Lung (tissue), 12 donors: ENCODE measurements around the gene WDR20. TPM values are rescaled to one million over a fixed set of nuclear protein-coding genes. Genes with fewer than 3 reads are reported as not detected.

Source experiments
- ATAC-seq: fragments of 200-7000 bp; cut with Tn5 transposase; one replicate; pipeline ENCODE4 v1.9.1; 2020; ENCODE audit warnings: moderate number of reproducible peaks; ENCODE audit not compliant: insufficient read depth, low FRiP score
- DNase-seq, 3 donors: peaks; one replicate each; pipeline ENCODE4 v3.0.0-alpha.2; 2013 to 2017
- H3K27ac ChIP-seq, 2 donors: one replicate each; pipeline ENCODE4 v1.5.1; 2013; ENCODE audit warnings: mild to moderate bottlenecking in 2 of 2, moderate library complexity in 2 of 2, control low read depth in 1 of 2, inconsistent platforms in 1 of 2, low read depth in 1 of 2, low read length in 1 of 2
- H3K27me3 ChIP-seq, 3 donors: one replicate each; pipeline ENCODE4 v1.5.1; 2013; ENCODE audit warnings: low read length in 2 of 3; ENCODE audit not compliant: control insufficient read depth in 3 of 3, insufficient read depth in 3 of 3
- H3K36me3 ChIP-seq, 4 donors: one replicate each; pipeline ENCODE4 v1.5.1; 2013; ENCODE audit warnings: low read length in 4 of 4, mild to moderate bottlenecking in 1 of 4, moderate library complexity in 1 of 4; ENCODE audit not compliant: control insufficient read depth in 4 of 4, insufficient read depth in 4 of 4
- H3K4me1 ChIP-seq, 5 donors: one replicate each; pipeline ENCODE4 v1.5.1; 2013; ENCODE audit warnings: low read length in 5 of 5, mild to moderate bottlenecking in 2 of 5, moderate library complexity in 1 of 5; ENCODE audit not compliant: control insufficient read depth in 5 of 5, insufficient read depth in 5 of 5
- H3K4me3 ChIP-seq: one replicate; pipeline ENCODE4 v1.5.1; 2013; ENCODE audit warnings: mild to moderate bottlenecking, control low read depth, moderate library complexity
- H3K9ac ChIP-seq, 2 donors: one replicate each; pipeline ENCODE4 v1.5.1; 2013; ENCODE audit warnings: low read length in 2 of 2, control low read depth in 1 of 2; ENCODE audit not compliant: insufficient read depth in 1 of 2
- H3K9me3 ChIP-seq, 4 donors: one replicate each; pipeline ENCODE4 v1.5.1; 2013; ENCODE audit warnings: low read length in 3 of 4, mild to moderate bottlenecking in 1 of 4, moderate library complexity in 1 of 4; ENCODE audit not compliant: control insufficient read depth in 4 of 4, insufficient read depth in 3 of 4
- WGBS, 2 donors: extraction: QIAGEN DNeasy Blood & Tissue Kit; methylation state at CpG; one replicate each; pipeline ENCODE4 v1.1.7; 2013; 5-methylcytosine and 5-hydroxymethylcytosine counted together
- polyA plus RNA-seq, 2 donors: library from polyadenylated mRNA; stranded (reverse); fragments of 200-250 nt; gene quantifications; one replicate each; pipeline ENCODE4 v1.2.1, GENCODE V29; 2013
- total RNA-seq, 2 donors: library from RNA; depleted of rRNA in 1 of 2; stranded (reverse); fragments of >200 nt in 1 of 2; gene quantifications; one replicate each; pipeline ENCODE4 v1.2.1, GENCODE V29; 2014 to 2021
- TF ChIP-seq, protein P1 (sequence below): IDR thresholded peaks from 2 replicates; pipeline ENCODE4 v1.5.1; 2012; ENCODE audit warnings: mild to moderate bottlenecking; ENCODE audit errors: control extremely low read depth, extremely low read depth
- donor health status: control.
- donor health status: control.
- donor health status: Bipolar disorder and iron deficiency.
- donor health status: healthy.
- donor health status: DM: yes; HTN: yes; CAD: no.

WDR20 gene
- total and polyA plus RNA-seq, 4 donors: 10.3 to 30.7 (median 19.7) TPM

DNA sequence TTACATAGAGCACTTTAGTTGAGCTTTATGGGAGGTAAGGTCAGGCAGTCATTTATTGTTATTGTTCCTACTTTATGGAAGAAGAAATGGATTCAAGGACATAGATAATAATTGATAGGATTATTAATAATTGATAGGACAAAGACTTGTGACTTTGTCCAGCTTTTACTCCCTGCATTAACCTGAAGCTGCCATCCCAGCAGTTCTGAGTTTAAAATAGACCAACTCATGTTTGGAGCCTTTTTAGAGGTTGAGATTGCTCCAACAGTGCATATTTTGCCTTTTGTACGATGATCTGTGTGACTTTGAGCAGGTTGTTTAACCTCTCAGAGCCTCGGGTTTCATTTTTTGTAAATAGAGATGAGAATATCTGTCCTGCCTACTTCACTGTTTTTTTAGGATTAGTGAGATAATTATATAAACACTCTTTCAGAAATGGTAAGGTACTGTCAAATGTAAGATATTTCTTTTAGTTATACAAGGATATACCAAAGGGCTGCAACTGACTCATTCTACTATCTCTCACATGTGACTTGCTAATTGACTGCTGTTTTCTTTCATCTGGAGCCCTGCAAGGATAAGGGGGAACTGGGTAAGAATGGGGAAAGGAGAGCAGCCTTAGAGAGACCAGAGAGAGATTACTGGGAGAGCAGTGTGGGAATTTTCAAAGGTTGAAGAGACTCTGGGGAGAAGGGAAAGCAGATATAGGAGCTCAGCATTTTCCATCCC, 15.3 kb downstream of the WDR20 start:
- DNase-seq: no peak
- Histone ChIP-seq H3K4me3 (no peak overlapping the region), H3K36me3 (peaks cover 0 to 4% (median 2%) of the 10 kb centered on the region in 4 donors), H3K9ac (no peak overlapping the region), H3K27ac (no peak overlapping the region), H3K9me3 (no peaks in the 10 kb centered on the region), H3K27me3 (no peaks in the 10 kb centered on the region), H3K4me1 (peaks cover 0 to 14% (median 0%) of the 10 kb centered on the region in 5 donors)
- TF ChIP-seq, protein P1, sequence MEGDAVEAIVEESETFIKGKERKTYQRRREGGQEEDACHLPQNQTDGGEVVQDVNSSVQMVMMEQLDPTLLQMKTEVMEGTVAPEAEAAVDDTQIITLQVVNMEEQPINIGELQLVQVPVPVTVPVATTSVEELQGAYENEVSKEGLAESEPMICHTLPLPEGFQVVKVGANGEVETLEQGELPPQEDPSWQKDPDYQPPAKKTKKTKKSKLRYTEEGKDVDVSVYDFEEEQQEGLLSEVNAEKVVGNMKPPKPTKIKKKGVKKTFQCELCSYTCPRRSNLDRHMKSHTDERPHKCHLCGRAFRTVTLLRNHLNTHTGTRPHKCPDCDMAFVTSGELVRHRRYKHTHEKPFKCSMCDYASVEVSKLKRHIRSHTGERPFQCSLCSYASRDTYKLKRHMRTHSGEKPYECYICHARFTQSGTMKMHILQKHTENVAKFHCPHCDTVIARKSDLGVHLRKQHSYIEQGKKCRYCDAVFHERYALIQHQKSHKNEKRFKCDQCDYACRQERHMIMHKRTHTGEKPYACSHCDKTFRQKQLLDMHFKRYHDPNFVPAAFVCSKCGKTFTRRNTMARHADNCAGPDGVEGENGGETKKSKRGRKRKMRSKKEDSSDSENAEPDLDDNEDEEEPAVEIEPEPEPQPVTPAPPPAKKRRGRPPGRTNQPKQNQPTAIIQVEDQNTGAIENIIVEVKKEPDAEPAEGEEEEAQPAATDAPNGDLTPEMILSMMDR: no peak
- 51 to 78% methylated on average over 2 of the region's 2 CpGs for WGBS, 2 donors
- ATAC-seq: no peak

DNA sequence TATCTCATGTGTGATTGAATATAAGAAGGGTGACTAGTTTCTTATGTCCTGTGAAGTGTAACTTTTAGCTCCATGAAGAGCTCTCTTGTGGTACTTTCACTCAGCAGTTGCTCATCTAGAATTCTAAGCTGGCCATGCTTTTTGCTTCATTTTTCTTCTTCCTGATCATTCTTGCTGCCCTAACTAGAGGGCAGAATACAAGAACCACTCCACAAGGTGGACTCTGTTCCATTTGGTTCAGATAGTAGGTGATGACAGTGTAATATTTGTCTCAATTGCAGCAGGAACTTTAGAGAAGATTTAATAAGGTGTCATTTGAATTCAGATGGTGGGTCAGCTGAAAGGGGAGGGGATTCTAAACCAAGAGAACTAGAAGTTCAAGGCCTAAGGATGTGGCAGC, 17.6 kb downstream of the WDR20 start:
- Histone ChIP-seq H3K9ac (no peak overlapping the region), H3K27me3 (no peaks in the 10 kb centered on the region), H3K4me1 (peaks cover 0 to 14% (median 0%) of the 10 kb centered on the region in 5 donors), H3K9me3 (no peaks in the 10 kb centered on the region), H3K4me3 (no peak overlapping the region), H3K27ac (no peak overlapping the region), H3K36me3 (peaks cover 0 to 3% (median 1%) of the 10 kb centered on the region in 4 donors)
- DNase-seq (no peak), ATAC-seq (no peak)
- TF ChIP-seq, protein P1: no peak

DNA sequence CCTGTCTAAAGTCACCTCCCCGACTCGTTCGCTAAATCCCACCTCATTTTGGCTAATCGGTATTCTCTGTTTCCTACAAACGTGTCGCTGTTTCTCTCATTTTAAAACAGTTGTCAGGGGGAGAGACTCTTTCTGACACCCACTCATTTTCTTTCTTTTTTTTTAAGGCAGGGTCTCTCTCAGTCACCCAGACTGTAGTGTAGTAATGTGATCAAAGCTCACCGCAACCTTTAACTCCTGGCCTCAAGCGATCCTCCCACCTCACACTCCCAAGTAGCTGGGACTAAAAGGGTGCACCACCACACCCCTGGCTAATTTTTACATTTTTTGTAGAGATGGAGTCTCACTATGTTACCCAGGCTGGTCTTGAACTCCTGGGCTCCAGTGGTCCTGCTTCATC, 19.1 kb downstream of the WDR20 start:
- TF ChIP-seq, protein P1: no peak
- ATAC-seq: no peak
- no peak overlapping the region for H3K4me3 ChIP-seq
- 90 to 95% methylated on average over 8 of the region's 8 CpGs for WGBS, 2 donors
- no peaks in the 10 kb centered on the region for H3K9me3 ChIP-seq
- peaks cover 0 to 16% (median 0%) of the 10 kb centered on the region in 5 donors for H3K4me1 ChIP-seq
- no peaks in the 10 kb centered on the region for H3K27me3 ChIP-seq
- H3K36me3 ChIP-seq: peaks cover 0 to 3% (median 0%) of the 10 kb centered on the region in 4 donors
- no peak for DNase-seq
- H3K9ac ChIP-seq: no peak overlapping the region
- no peak overlapping the region for H3K27ac ChIP-seq
